ENCODE data around the gene CYP2D6.
"Not testable (repeated sequence)": the region's sequence is repeated elsewhere in the genome, so short reads cannot be mapped to it uniquely, and the experiment has no call there.

The CYP2D6 gene

GRCh38 chr22:42156598-42156997 lies 26.0 kb upstream of the CYP2D6 start:
- no peak for DNase-seq

GRCh38 chr22:42156121-42156520 lies 25.5 kb upstream of the CYP2D6 start:
- DNase-seq, result no peak

- no peak for DNase-seq
Observed at GRCh38 chr22:42155053-42155543, 24.5 kb upstream of the CYP2D6 start.

- no peak for DNase-seq
Observed at GRCh38 chr22:42154293-42155052, 23.9 kb upstream of the CYP2D6 start.

- DNase-seq, result no peak
Observed at GRCh38 chr22:42152661-42153270, 22.2 kb upstream of the CYP2D6 start.

GRCh38 chr22:42151924-42152635 lies 21.5 kb upstream of the CYP2D6 start:
- DNase-seq, result no peak

DNA sequence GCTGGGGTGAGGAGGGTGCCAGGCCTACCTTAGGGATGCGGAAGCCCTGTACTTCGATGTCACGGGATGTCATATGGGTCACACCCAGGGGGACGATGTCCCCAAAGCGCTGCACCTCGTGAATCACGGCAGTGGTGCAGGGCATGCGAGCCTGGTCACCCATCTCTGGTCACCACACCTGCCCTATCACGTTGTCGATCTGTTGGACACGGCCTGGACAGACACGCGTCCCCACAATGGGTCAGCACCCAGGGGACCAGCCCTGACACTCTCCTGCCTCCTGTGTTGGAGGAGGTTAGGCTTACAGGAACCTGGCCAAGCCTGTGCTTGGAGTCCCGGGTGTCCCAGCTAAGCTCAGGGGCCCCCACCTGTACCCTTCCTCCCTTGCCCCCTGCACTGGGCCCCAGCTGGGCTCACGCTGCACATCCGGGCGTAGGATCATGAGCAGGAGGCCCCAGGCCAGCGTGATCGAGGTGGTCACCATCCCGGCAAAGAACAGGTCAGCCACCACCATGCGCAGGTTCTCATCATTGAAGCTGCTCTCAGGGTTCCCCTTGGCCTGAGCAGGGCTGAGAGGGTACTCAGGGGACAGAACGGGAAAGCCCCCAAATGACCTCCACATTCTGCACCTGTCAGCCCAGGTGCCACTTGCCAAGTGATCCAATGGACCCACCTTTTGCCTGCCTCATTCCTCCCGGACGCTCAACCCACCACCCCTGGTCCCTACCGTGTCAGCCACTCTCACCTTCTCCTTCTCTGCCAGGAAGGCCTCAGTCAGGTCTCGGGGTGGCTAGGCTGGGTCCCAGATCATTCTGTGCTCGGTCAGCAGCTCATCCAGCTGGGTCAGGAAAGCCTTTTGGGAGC lies 20.3 kb upstream of the CYP2D6 start:
- no peak for DNase-seq

- DNase-seq, result not testable (repeated sequence)
Observed at GRCh38 chr22:42149798-42150197, 19.2 kb upstream of the CYP2D6 start.

GRCh38 chr22:42145175-42145574 lies 14.6 kb upstream of the CYP2D6 start:
- DNase-seq, result no peak

DNA sequence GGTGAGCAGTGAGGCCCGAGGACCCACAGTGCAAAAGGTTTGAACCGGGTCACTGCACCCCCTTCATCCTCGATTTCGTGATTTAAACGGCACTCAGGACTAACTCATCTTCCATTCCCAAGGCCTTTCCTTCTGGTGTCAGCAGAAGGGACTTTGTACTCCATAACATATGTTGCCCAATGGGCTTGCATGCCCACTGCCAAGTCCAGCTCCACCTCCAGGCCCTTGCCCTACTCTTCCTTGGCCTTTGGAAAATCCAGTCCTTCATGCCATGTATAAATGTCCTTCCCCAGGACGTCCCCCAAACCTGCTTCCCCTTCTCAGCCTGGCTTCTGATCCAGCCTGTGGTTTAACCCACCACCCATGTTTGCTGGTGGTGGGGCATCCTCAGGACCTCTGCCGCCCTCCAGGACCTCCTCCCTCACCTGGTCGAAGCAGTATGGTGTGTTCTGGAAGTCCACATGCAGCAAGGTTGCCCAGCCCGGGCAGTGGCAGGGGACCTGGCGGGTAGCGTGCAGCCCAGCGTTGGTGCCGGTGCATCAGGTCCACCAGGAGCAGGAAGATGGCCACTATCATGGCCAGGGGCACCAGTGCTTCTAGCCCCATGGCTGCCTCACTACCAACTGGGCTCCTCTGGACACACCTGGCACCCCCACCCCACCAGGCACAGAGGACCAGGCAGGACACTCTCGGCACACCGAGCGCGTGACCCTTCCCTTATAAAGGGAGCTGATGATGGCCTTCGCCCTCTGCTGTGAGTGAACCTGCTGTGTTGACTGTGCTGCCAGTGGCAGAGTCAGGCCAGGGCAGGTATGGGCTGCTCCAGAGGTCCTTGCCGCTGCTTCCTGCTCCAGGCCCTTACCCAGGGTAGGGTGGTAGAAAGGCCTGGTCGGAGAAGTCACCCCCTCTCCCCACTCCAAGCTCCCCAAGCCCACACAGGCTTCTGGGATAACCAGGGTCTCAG lies 13.5 kb upstream of the CYP2D6 start:
- not testable (repeated sequence) for DNase-seq

DNA sequence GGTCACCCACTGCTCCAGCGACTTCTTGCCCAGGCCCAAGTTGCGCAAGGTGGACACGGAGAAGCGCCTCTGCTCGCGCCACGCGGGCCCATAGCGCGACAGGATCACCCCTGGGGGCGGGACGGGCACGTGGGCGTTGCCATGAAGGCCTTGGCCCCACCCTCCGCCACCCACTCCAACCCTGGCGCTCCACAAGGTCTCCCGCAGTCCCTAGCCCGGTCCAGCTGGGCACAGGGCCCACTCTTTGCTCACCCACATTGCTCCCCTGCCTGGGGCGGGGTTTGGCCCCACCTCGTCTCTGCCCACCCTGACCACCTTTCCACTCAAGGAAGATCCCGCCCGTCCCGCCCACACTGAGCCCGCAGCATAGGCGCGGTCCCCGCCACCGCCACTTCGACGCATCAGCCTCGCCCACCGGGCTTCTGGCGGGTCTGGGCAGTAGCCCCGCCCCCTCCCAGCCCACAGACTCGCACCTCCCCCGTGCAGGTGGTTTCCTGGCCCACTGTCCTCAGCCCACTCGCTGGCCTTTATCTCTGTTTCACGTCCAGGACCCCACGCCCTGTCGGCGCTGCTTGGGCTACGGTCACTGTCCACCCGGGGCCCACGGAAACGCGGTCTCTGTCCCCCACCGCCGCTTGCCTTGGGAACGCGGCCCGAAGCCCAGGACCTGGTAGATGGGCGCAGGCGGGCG lies 12.3 kb upstream of the CYP2D6 start:
- no peak for DNase-seq

DNA sequence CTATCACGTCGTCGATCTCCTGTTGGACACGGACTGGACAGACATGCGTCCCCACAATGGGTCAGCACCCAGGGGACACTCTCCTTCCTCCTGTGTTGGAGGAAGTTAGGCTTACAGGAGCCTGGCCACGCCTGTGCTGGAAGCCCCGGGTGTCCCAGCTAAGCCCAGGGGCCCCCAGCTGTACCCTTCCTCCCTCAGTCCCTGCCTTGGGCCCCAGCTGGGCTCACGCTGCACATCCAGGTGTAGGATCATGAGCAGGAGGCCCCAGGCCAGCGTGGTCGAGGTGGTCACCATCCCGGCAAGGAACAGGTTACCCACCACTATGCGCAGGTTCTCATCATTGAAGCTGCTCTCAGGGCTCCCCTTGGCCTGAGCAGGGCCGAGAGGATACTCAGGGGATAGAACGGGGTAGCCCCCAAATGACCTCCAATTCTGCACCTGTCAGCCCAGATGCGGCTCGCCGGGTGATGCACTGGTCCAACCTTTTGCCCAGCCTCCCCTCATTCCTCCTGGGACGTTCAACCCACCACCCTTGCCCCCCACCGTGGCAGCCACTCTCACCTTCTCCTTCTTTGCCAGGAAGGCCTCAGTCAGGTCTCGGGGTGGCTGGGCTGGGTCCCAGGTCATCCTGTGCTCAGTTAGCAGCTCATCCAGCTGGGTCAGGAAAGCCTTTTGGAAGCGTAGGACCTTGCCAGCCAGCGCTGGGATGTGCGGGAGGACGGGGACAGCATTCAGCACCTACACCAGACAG lies 10.9 kb upstream of the CYP2D6 start:
- DNase-seq, result not testable (repeated sequence)

DNA sequence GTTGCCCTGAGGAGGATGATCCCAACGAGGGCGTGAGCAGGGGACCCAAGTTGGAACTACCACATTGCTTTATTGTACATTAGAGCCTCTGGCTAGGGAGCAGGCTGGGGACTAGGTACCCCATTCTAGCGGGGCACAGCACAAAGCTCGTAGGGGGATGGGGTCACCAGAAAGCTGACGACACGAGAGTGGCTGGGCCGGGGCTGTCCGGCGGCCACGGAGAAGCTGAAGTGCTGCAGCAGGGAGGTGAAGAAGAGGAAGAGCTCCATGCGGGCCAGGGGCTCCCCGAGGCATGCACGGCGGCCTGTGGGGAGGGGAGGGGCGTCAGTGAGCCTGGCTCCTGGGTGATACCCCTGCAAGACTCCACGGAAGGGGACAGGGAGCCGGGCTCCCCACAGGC lies 9.5 kb upstream of the CYP2D6 start:
- DNase-seq, result not testable (repeated sequence)

- DNase-seq, result not testable (repeated sequence)
Observed at GRCh38 chr22:42139508-42139907, 8.9 kb upstream of the CYP2D6 start.

GRCh38 chr22:42138972-42139371 lies 8.4 kb upstream of the CYP2D6 start:
- DNase-seq, result no peak

GRCh38 chr22:42138122-42138770 lies 7.6 kb upstream of the CYP2D6 start:
- no peak for DNase-seq

DNA sequence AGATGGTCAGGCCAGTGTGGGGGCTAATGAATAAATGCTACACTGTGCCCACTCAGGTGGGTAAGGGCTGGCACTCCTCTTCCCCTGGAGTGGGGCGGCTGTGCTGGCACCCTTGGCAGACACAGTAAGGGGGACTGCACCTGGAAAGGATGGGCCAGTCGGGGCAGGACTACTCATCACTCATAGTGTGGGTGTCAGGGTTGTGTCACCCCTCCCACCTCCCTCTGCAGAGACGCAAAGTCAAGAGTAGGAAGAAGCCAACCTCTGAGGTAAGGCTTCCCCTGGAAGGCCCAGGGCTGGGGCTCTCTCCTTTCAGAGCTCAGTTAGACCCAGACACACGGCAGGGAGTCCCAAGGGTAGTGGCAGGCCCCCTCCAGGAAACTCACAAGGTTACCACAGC lies 5.1 kb upstream of the CYP2D6 start:
- DNase-seq, result not testable (repeated sequence)

- DNase-seq, result no peak
Observed at GRCh38 chr22:42134100-42135020, 3.8 kb upstream of the CYP2D6 start.
